OCI-LY7 (cell line): ENCODE data around the gene RBM47. TPM values are rescaled to one million over a fixed set of nuclear protein-coding genes. Genes with fewer than 3 reads are reported as not detected.

Experiments used
- BruUV-seq: library from RNA; stranded (reverse); fragments of 400-500 nt; replicated peaks from 2 replicates; lab custom pipeline; 2021; lab: Mats Ljungman, UMichigan
- CTCF ChIA-PET: fragments of 300-600 bp; sonication (Branson Sonifier 250); formaldehyde crosslinking; loops from one replicate; lab custom pipeline; 2022; ENCODE audit warnings: antibody characterized with exemption; ENCODE audit not compliant: unreplicated experiment; lab: Charles Lee
- POLR2A ChIA-PET: fragments of 300-600 bp; sonication (Branson Sonifier 250); formaldehyde crosslinking; loops from one replicate; lab custom pipeline; 2022; ENCODE audit warnings: antibody characterized with exemption; lab: Charles Lee
- DNase-seq: peaks from one replicate; pipeline ENCODE4 v3.0.0-alpha.2; 2015; ENCODE audit warnings: low spot score
- H2AFZ ChIP-seq: fragments of 200-600 bp; sonication (generic), shearing (Covaris generic); 2 replicates; pipeline ENCODE4 v1.6.1; 2014; ENCODE audit warnings: mild to moderate bottlenecking, antibody characterized with exemption, low read length, moderate library complexity
- H3K27ac ChIP-seq: fragments of 200-600 bp; sonication (generic); 2 replicates; pipeline ENCODE4 v1.5.1; 2014; ENCODE audit warnings: mixed run types, low read depth, mild to moderate bottlenecking, moderate library complexity, low read length, inconsistent platforms; ENCODE audit not compliant: poor library complexity, severe bottlenecking
- H3K36me3 ChIP-seq: fragments of 200-600 bp; sonication (generic); 2 replicates; pipeline ENCODE4 v1.6.1; 2014; ENCODE audit warnings: mild to moderate bottlenecking, antibody characterized with exemption, low read length, moderate library complexity, mixed read lengths; ENCODE audit not compliant: insufficient read depth
- H3K4me1 ChIP-seq: fragments of 200-600 bp; sonication (generic); 2 replicates; pipeline ENCODE4 v1.5.1; 2014; ENCODE audit warnings: mild to moderate bottlenecking, low read length; ENCODE audit not compliant: insufficient read depth, poor library complexity, severe bottlenecking
- H3K4me2 ChIP-seq: fragments of 200-600 bp; sonication (generic); 2 replicates; pipeline ENCODE4 v1.6.1; 2014; ENCODE audit warnings: mild to moderate bottlenecking, low read length
- H3K4me3 ChIP-seq: fragments of 200-600 bp; sonication (generic); 2 replicates; pipeline ENCODE4 v1.5.1; 2014; ENCODE audit warnings: mild to moderate bottlenecking, low read depth, low read length; ENCODE audit not compliant: poor library complexity, severe bottlenecking
- H3K79me2 ChIP-seq: fragments of 200-600 bp; sonication (generic); 2 replicates; pipeline ENCODE4 v1.6.1; 2016; ENCODE audit warnings: low read depth, mild to moderate bottlenecking, low read length, moderate library complexity, mixed read lengths; ENCODE audit not compliant: insufficient read depth
- H3K9me2 ChIP-seq: fragments of 200-600 bp; sonication (generic); 2 replicates; pipeline ENCODE4 v1.6.1; 2016; ENCODE audit warnings: mild to moderate bottlenecking, low read length, mixed read lengths; ENCODE audit not compliant: insufficient read depth
- H3K9me3 ChIP-seq: fragments of 200-600 bp; sonication (generic); 2 replicates; pipeline ENCODE4 v1.6.1; 2014; ENCODE audit warnings: mild to moderate bottlenecking, mixed run types, low read length, mixed read lengths
- H4K20me1 ChIP-seq: fragments of 200-600 bp; sonication (generic); 2 replicates; pipeline ENCODE4 v1.6.1; 2014; ENCODE audit warnings: mild to moderate bottlenecking, antibody characterized with exemption, low read length, moderate library complexity, mixed read lengths; ENCODE audit not compliant: insufficient read depth
- EZH2phosphoT487 ChIP-seq: fragments of 200-600 bp; sonication (generic); IDR thresholded peaks from 2 replicates; pipeline ENCODE4 v1.6.1; 2018; ENCODE audit warnings: low read depth, borderline replicate concordance, mild to moderate bottlenecking, mixed run types, antibody characterized with exemption, low read length, moderate library complexity, mixed read lengths
- intact Hi-C: fragments of 100-400 bp; cut with micrococcal nuclease; formaldehyde crosslinking; loops from one replicate; pipeline ENCODE4 v1.10.0; 2022; ENCODE audit not compliant: unreplicated experiment
- total RNA-seq, 2 experiments: library from RNA; depleted of rRNA in 1 of 2; stranded (reverse); fragments of >200 nt in 1 of 2; shearing (Covaris generic) in 1 of 2; gene quantifications; 2 replicates each; pipeline ENCODE4 v1.2.3, GENCODE V29; 2014 to 2022
- TF ChIP-seq, protein P1 (sequence below): fragments of 200-600 bp; sonication (generic); conservative IDR thresholded peaks from 2 replicates; pipeline ENCODE4 v1.5.1; 2014; ENCODE audit warnings: mild to moderate bottlenecking, antibody characterized with exemption, low read length, moderate library complexity, mixed read lengths

The RBM47 gene
- total RNA-seq, 2 experiments from 2014 or later, result 5.3 to 14.2 TPM

GRCh38 chr4:40524366-40525041 is 105.2 kb downstream of the RBM47 start:
- H3K27ac ChIP-seq, result no peak overlapping the region
- H3K9me3 ChIP-seq, result no peaks in the 10 kb centered on the region
- TF ChIP-seq EZH2phosphoT487, result no peak
- TF ChIP-seq, protein P1, sequence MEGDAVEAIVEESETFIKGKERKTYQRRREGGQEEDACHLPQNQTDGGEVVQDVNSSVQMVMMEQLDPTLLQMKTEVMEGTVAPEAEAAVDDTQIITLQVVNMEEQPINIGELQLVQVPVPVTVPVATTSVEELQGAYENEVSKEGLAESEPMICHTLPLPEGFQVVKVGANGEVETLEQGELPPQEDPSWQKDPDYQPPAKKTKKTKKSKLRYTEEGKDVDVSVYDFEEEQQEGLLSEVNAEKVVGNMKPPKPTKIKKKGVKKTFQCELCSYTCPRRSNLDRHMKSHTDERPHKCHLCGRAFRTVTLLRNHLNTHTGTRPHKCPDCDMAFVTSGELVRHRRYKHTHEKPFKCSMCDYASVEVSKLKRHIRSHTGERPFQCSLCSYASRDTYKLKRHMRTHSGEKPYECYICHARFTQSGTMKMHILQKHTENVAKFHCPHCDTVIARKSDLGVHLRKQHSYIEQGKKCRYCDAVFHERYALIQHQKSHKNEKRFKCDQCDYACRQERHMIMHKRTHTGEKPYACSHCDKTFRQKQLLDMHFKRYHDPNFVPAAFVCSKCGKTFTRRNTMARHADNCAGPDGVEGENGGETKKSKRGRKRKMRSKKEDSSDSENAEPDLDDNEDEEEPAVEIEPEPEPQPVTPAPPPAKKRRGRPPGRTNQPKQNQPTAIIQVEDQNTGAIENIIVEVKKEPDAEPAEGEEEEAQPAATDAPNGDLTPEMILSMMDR, result no peak
- no peak overlapping the region for H3K4me3 ChIP-seq
- H3K9me2 ChIP-seq, result no peaks in the 10 kb centered on the region
- no peak for DNase-seq
- H3K36me3 ChIP-seq, result no peaks in the 10 kb centered on the region
- no TSS peak for BruUV-seq
- ChIA-PET POLR2A (interaction anchor here (0.6 to 4.1 kb wide), 5 partner anchors 8 to 52 kb away, joined by 3 to 24 read pairs (median 4); no protein-coding TSS in a partner anchor), CTCF (interaction anchor here (0.6 kb wide), 2 partner anchors 8 to 9 kb away, joined by 3 read pairs; no protein-coding TSS in a partner anchor)
- peaks cover 29% of the 10 kb centered on the region for H3K4me1 ChIP-seq
- H2AFZ ChIP-seq, result no peak overlapping the region
- no peaks in the 10 kb centered on the region for H4K20me1 ChIP-seq
- no peaks in the 10 kb centered on the region for H3K79me2 ChIP-seq
- intact Hi-C loops, result no loop called here
- H3K4me2 ChIP-seq, result no peak overlapping the region

GRCh38 chr4:40523581-40523980 is 106.1 kb downstream of the RBM47 start:
- H3K4me2 ChIP-seq, result no peak overlapping the region
- POLR2A ChIA-PET, result interaction anchor here (0.6 to 1.2 kb wide), 4 partner anchors 9 to 53 kb away, joined by 3 to 6 read pairs (median 4); no protein-coding TSS in a partner anchor
- H2AFZ ChIP-seq, result no peak overlapping the region
- CTCF ChIA-PET, result no interaction called here
- no peak for DNase-seq
- no peaks in the 10 kb centered on the region for H3K9me3 ChIP-seq
- H3K4me1 ChIP-seq, result peaks cover 29% of the 10 kb centered on the region
- H3K9me2 ChIP-seq, result no peaks in the 10 kb centered on the region
- H3K4me3 ChIP-seq, result no peak overlapping the region
- BruUV-seq, result no TSS peak
- intact Hi-C loops, result no loop called here
- no peaks in the 10 kb centered on the region for H3K79me2 ChIP-seq
- no peaks in the 10 kb centered on the region for H3K36me3 ChIP-seq
- TF ChIP-seq EZH2phosphoT487, result no peak
- TF ChIP-seq, protein P1, result no peak
- H4K20me1 ChIP-seq, result no peaks in the 10 kb centered on the region
- H3K27ac ChIP-seq, result no peak overlapping the region

- H3K36me3 ChIP-seq, result no peaks in the 10 kb centered on the region
- no peaks in the 10 kb centered on the region for H3K9me3 ChIP-seq
- BruUV-seq, result no TSS peak
- no peak for TF ChIP-seq EZH2phosphoT487
- TF ChIP-seq, protein P1, result no peak
- no peak overlapping the region for H3K4me3 ChIP-seq
- ChIA-PET CTCF (no interaction called here), POLR2A (interaction anchor here (0.7 to 2.0 kb wide), 4 partner anchors 9 to 375 kb away, joined by 3 to 5 read pairs (median 4); no protein-coding TSS in a partner anchor)
- H3K4me1 ChIP-seq, result peaks cover 38% of the 10 kb centered on the region
- no peaks in the 10 kb centered on the region for H3K9me2 ChIP-seq
- H2AFZ ChIP-seq, result no peak overlapping the region
- no peak for DNase-seq
- no peak overlapping the region for H3K4me2 ChIP-seq
- H4K20me1 ChIP-seq, result no peaks in the 10 kb centered on the region
- no peak overlapping the region for H3K27ac ChIP-seq
- no peaks in the 10 kb centered on the region for H3K79me2 ChIP-seq
- intact Hi-C loops, result no loop called here
Measured at GRCh38 chr4:40521957-40522356, 107.7 kb downstream of the RBM47 start.
